Measurements from ENCODE around the gene GREB1L.

GREB1L gene

DNA sequence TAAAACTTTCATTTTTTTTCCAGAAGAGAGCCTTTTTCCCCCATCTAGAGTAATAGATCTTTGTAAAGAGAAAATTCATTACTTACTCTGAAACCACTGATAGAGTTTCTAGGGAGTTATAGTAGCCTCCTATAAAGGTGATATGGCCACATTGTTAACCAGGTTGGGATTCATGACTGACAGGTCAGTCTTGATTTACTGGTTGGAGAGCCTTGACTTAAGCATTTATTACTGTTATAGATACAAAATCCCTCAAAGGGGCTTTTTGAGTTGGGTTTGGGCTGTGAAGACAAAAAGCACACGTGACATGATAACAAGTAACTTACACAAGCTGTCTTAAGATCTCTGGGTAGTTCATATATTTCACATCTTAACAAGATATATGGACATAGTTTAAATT is 141.0 kb downstream of the GREB1L start:
- no peak for DNase-seq

- peak; percentile 28 for DNase-seq
These were observed 144.7 kb downstream of the GREB1L start for GRCh38 chr18:21386523-21387240.

DNA sequence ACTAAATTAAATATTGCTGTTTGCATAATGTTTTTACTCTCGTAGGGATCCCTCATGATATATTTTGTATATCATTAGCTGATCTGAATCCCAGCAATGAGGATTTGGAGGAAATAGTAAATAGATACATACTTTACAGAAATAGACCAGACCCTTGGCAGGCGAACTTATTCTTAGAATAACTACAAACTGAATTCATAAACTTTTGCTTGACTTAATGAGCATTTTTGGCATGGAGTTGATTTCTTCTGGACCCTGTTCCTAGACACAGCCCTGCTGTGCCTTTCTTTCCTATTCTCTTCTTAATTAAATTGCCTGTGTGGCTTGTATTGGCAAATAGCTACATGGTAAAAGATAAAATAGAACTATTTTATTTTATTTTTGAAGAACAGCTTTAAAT is 145.9 kb downstream of the GREB1L start:
- no peak for DNase-seq

GRCh38 chr18:21389283-21389682 is 147.3 kb downstream of the GREB1L start:
- DNase-seq: no peak

- DNase-seq: no peak
These were observed 147.9 kb downstream of the GREB1L start for GRCh38 chr18:21389903-21390302.

- peak; percentile 58 for DNase-seq
These were observed 149.1 kb downstream of the GREB1L start for GRCh38 chr18:21391074-21391673.

- no peak for DNase-seq
These were observed 152.0 kb downstream of the GREB1L start for GRCh38 chr18:21393986-21394385.

DNA sequence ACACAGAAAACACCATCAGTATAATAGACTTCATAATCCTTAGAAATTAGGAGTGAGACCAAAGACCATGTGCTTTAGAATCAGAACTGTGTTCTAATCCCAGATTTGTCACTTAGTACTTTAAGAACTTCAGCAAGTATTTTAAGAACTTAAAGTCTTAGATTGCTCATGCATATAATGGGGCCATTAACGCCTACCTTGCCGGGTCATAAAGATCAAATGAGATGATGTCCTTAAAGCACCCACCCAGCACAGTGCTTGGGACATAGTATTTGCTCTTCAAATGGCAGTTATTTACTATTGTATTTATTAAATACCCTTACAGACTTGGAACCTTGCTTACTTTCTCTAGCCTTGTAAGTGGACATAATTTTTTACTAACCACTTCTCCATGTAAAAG is 156.1 kb downstream of the GREB1L start:
- no peak for DNase-seq

DNA sequence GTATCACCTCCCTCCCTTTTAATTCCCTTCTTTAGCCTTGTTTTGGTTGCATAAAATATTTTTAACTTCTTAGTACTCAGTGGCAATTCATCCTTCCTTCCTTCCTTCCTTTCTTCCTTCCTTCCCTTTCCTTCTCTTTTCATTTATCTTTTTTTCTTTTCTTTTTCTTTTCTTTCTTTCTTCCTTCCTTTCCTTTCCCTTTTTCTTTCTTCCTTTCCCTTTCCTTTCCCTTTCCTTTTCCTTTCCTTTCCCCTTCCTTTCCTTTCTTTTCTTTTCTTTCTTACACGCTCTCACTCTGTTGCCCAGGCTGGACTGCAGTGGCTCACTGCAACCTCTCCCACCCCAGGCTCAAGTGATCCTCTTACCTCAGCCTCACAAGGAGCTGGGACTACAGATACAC is 160.2 kb downstream of the GREB1L start:
- DNase-seq: no peak

- no peak for DNase-seq
These were observed 162.4 kb downstream of the GREB1L start for GRCh38 chr18:21404426-21404825.

DNA sequence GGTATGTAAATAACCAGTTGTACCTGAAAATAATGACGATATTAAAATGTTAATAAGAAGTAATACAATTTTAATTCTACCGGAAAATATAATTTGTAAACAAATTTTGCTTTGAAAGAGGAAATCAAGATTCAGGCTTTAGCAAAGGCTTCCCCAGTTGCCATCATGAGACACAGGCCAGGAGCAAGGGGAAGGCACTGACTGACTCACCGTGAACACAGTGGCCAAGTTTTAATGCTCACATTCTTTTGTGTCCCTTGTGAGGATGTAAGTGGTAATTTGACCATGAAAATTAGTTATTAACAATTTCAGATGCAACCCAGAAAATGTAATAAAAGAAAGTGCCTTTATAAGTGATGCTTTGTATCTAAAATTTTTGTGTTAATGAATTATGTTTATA is 164.1 kb downstream of the GREB1L start:
- DNase-seq: no peak

DNA sequence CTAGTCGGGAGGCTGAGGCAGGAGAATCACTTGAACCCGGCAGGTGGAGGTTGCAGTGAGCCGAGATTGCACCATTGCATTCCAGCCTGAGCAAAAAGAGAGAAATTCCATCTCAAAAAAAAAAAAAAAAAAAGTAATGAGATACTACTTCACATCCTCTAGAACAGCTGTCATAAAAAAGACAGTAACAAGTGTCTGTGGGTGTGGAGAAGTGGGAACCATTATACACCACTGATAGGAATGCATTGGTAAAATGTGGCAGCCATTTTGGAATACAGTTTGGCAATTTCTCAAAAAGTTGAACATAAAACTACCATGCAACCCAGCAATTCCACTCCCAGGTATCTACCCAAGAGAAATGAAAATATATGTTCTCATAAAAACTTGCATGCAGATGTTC is 166.6 kb downstream of the GREB1L start:
- no peak for DNase-seq

- DNase-seq: no peak
These were observed 191.4 kb downstream of the GREB1L start for GRCh38 chr18:21433436-21433835.

DNA sequence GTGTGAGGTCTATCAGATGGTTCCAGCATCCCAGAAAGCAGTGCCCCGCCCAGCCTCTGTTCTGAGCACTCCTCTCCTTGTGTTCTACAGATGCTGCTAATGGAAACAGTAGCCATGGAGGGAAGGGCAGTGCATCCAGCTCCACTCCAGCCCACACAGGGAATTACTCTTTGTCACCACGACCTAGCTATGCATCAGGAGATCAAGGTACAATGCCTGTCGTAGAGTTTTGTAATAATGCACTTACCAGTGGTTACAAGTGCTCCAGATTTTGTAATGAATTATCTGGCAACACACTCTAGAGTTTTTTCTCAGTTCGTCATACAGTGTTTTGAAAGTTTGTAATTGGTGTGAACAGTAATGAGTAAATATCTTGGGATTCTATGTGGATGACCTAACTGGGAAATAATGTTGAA is 197.4 kb downstream of the GREB1L start:
- no peak for DNase-seq

DNA sequence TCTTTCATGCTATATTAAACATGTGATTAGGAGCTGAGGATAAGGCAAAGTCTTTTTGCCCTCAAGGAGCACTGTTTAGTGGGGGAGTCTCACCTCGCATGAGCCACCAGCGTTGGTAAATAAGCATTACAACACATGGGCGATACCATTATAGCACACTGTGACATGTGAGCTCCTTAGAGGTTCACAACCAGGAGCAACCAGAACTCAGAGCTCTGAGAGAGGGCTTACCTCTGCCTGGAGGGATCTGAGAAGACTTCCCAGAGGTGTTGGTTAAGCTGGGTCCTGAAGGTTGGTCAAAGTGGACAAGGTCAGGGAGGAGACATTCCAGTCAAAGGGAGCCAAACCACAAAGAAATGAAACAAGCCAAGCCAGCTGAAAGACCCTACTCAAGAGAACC is 199.6 kb downstream of the GREB1L start:
- no peak for DNase-seq

DNA sequence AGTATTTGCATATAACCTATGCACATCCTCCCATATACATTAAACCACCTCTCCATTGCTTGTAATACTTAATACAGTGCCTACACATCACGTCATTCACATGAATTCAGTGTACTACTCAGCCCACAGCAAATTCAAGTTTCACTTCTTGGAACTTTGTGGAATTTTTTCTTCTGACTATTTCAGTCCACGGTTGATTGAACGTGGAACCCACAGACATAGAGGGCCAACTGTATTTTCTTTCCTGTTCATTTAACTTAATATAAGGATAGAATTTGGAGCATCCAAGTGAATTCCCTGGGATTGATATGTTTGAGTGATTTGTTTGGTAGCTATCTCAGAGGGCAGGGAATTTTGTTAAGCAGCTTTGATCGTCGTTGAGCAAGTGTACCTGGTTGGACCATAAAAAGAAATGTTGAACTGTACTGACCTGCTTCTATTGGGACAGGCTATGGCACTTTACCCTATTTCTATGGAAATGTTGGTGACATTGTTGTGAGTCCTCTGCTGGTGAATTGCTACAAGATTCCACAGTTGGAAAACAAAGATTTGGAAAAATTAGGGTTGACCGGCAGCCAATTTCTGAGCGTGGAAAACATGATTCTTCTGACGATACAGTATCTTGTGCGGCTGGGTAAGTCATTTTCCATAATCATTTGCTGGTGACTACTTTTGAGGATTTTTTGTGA is 201.9 kb downstream of the GREB1L start:
- no peak for DNase-seq

- DNase-seq: peak; percentile 32
These were observed 202.6 kb downstream of the GREB1L start for GRCh38 chr18:21444465-21445212.

DNA sequence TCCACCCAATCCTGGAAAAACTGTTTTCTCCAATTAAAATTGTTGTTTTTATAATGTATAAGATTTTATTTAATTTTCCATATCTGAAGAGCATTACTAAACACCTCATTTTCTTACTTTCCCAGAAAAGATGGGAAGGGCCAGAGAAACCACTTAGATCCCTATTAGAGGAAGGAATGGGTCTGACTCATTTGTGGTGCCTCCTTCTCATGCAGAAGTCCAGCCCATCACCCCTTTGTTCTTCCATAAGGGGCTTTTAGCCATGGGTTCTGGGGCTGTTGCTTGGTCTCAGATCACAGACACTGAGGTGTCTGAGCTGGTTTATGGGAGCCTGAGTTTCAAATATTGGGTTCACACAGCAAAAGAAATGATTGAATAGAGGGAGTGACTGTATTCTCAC is 206.3 kb downstream of the GREB1L start:
- DNase-seq: no peak

DNA sequence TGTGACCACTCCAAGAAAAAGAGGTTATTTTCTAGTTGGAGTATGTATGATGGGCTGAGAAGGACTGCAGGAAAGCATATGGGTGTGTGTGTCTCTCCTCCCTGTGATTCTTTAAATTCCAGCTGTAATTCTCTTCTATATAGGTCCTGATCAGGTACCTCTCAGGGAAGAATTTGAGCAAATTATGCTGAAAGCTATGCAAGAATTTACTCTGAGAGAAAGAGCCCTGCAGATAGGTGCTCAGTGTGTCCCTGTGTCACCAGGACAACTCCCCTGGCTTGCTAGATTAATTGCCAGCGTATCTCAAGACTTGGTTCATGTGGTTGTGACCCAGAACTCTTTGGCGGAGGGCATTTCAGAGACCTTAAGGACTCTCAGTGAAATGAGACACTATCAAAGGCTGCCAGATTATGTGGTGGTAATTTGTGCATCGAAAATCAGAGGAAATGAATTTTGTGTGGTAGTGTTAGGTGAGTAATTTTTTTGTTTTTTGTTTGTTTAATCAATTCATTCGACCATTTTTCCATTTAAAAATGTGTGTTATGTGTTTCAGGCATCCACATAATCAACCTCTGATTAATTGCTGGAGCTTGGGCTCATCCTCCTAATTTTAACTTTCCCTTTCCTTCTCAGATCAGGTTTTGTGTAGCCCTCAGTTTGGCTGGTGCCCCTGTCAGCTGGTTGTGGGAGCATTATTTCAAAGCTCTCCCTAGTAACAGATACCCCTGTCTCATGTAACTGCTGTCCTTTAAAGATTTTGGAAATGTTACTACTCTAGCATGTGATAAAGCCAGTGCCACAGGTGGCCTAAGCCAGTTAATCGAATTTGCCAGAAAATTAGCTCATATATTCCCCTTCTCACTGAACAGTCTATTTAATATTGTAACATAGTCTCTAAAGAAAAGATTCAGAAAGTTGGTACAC is 207.6 kb downstream of the GREB1L start:
- no peak for DNase-seq

DNA sequence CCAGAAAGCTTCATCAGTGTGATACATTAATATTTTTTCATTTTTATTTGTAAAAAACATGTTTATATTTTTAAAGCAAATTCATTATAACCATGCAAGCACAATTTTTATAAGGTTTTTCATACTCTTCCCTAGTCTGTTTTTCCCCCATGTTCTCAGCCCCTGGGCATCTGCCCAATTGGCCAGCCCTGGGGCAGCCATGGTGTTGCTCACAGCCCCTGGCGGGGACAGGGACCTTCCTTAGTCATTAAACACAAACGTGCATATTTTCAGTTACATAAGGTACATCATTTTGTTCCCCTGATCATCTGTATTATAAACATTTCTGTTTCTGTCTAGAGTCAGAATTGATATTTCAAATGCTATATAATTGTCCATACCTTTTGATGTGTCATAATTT is 208.5 kb downstream of the GREB1L start:
- no peak for DNase-seq

- no peak for DNase-seq
These were observed 208.9 kb downstream of the GREB1L start for GRCh38 chr18:21450913-21451312.

DNA sequence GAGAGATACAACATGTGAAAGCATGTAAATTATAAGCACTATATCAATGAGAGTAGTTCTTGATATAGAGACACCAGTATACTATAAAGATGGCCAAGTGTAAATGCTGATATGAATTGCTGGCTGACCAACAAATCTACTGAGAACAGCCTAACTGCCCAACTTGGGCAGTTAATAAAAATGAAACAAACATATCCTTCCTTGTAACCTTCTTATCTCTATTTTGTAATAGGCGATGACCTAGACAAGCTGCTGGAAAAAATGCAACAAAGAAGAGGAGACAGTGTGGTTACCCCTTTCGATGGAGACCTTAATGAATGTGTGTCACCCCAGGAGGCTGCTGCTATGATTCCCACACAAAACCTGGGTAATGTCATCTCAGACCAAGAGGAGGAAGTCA is 209.8 kb downstream of the GREB1L start:
- no peak for DNase-seq

All from NCI-H774 (cell line).